Chondrocyte (in vitro differentiated cells): ENCODE measurements around the gene ATP1B2. TPM values are rescaled to one million over a fixed set of nuclear protein-coding genes. Genes with fewer than 3 reads are reported as not detected.
"Not testable (repeated sequence)": the region's sequence is repeated elsewhere in the genome, so short reads cannot be mapped to it uniquely, and the experiment has no call there.

Experiments used
- DNase-seq: peaks from one replicate; pipeline ENCODE4 v3.0.0; 2021; ENCODE audit warnings: mixed read lengths, low spot score
- H3K27ac Mint-ChIP-seq: one replicate; pipeline ENCODE4 v1.8.0; 2021; ENCODE audit warnings: mild to moderate bottlenecking, moderate library complexity, mixed read lengths; ENCODE audit not compliant: unreplicated experiment
- H3K27me3 Mint-ChIP-seq: 2 replicates; pipeline ENCODE4 v1.8.0; 2021; ENCODE audit warnings: low read depth, mixed read lengths
- H3K36me3 Mint-ChIP-seq: 2 replicates; pipeline ENCODE4 v1.8.0; 2021; ENCODE audit warnings: low read depth, mixed read lengths
- H3K4me1 Mint-ChIP-seq: 2 replicates; pipeline ENCODE4 v1.8.0; 2021; ENCODE audit warnings: low read depth, mild to moderate bottlenecking, mixed read lengths
- H3K4me3 Mint-ChIP-seq: one replicate; pipeline ENCODE4 v1.8.0; 2021; ENCODE audit warnings: mild to moderate bottlenecking, moderate library complexity, mixed read lengths; ENCODE audit not compliant: unreplicated experiment
- H3K9me3 Mint-ChIP-seq: 2 replicates; pipeline ENCODE4 v1.8.0; 2021; ENCODE audit warnings: low read depth, mixed read lengths
- CTCF ChIP-seq: fragments of 200-600 bp; sonication (generic); IDR thresholded peaks from 2 replicates; pipeline ENCODE4 v1.5.0; 2021; ENCODE audit warnings: antibody characterized with exemption, mild to moderate bottlenecking, moderate library complexity
- total RNA-seq: library from RNA; stranded (reverse); gene quantifications from 3 replicates; pipeline ENCODE4 v1.2.1, GENCODE V29; 2021

ATP1B2 gene
- total RNA-seq, 1 donor from 2014 or later = 0.90 TPM

GRCh38 chr17:7636163-7636562 lies 14.6 kb upstream of the ATP1B2 start:
- Mint-ChIP-seq H3K27me3 (peaks cover 2% of the 10 kb centered on the region), H3K27ac (no peak overlapping the region), H3K4me1 (no peaks in the 10 kb centered on the region), H3K4me3 (no peak overlapping the region), H3K36me3 (no peaks in the 10 kb centered on the region), H3K9me3 (no peaks in the 10 kb centered on the region)
- TF ChIP-seq CTCF = no peak
- no peak for DNase-seq

GRCh38 chr17:7640783-7641182 lies 9.9 kb upstream of the ATP1B2 start:
- Mint-ChIP-seq H3K4me3 (no peak overlapping the region), H3K27ac (no peak overlapping the region), H3K27me3 (peaks cover 8% of the 10 kb centered on the region)

GRCh38 chr17:7641635-7642034 lies 9.1 kb upstream of the ATP1B2 start:
- H3K4me1 Mint-ChIP-seq, H3K27ac Mint-ChIP-seq, H3K9me3 Mint-ChIP-seq, H3K36me3 Mint-ChIP-seq, H3K4me3 Mint-ChIP-seq, H3K27me3 Mint-ChIP-seq, DNase-seq: not testable (repeated sequence)

More at GRCh38 chr17:7640783-7641182, 9.9 kb upstream of the ATP1B2 start:
- H3K36me3 Mint-ChIP-seq = no peaks in the 10 kb centered on the region
- H3K4me1 Mint-ChIP-seq = no peaks in the 10 kb centered on the region
- no peaks in the 10 kb centered on the region for H3K9me3 Mint-ChIP-seq
- DNase-seq = no peak
- TF ChIP-seq CTCF = no peak

- TF ChIP-seq CTCF = no peak
- Mint-ChIP-seq H3K4me1 (no peaks in the 10 kb centered on the region), H3K27me3 (peaks cover 10% of the 10 kb centered on the region), H3K36me3 (no peaks in the 10 kb centered on the region), H3K9me3 (no peaks in the 10 kb centered on the region), H3K4me3 (no peak overlapping the region), H3K27ac (no peak overlapping the region)
- DNase-seq = no peak
Measured at GRCh38 chr17:7644775-7645174, 6.0 kb upstream of the ATP1B2 start.

- Mint-ChIP-seq H3K9me3 (no peaks in the 10 kb centered on the region), H3K4me1 (peaks cover 15% of the 10 kb centered on the region), H3K36me3 (no peaks in the 10 kb centered on the region), H3K27me3 (peaks cover 19% of the 10 kb centered on the region), H3K4me3 (no peak overlapping the region), H3K27ac (no peak overlapping the region)
- no peak for TF ChIP-seq CTCF
- no peak for DNase-seq
Measured at GRCh38 chr17:7646457-7646856, 4.3 kb upstream of the ATP1B2 start.

GRCh38 chr17:7647018-7647417 lies 3.7 kb upstream of the ATP1B2 start:
- no peaks in the 10 kb centered on the region for H3K36me3 Mint-ChIP-seq
- H3K4me1 Mint-ChIP-seq = peaks cover 15% of the 10 kb centered on the region
- no peak for TF ChIP-seq CTCF
- peaks cover 15% of the 10 kb centered on the region for H3K27me3 Mint-ChIP-seq
- no peak overlapping the region for H3K27ac Mint-ChIP-seq
- no peaks in the 10 kb centered on the region for H3K9me3 Mint-ChIP-seq
- H3K4me3 Mint-ChIP-seq = no peak overlapping the region
- DNase-seq = no peak
